ENCODE measurements around the gene SPATA9. TPM values are rescaled to one million over a fixed set of nuclear protein-coding genes. Genes with fewer than 3 reads are reported as not detected.

Gene SPATA9
- total and polyA plus RNA-seq, 9 of the 15 experiments (the other 6 are each of a cell fraction or from before 2014, with no cell fraction given), result 0.16 to 5.5 (median 0.39) TPM; not detected in 3

DNA sequence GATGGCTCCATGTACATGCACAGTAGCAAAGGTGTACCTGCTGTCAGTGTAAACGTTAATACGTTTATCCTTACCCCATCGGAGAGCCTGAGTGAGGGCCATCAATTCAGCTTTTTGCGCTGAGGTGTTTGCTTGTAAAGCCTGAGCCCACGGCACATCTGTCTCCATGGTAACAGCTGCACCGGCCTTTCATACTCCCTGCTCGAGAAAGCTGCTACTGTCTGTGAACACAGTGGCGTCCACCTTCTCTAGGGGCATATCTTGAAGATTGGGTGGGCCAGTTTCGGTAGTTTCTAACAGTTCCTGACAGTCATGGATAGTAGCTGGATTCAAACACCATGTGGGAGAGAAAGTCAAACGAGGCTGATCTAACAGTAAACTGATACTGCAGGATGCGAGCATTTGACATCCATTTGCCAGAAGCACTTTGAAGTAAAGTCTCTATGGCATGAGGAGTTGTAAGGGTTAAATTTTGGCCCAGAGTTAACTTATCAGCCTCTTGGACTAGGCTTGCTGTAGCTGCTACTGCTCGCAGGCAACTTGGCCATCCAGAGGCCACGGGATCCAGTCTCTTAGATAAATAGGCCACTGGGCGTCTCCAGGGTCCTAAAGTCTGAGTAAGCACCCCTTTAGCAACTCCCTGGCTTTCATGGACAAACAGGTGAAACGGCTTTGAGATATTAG lies 27.3 kb upstream of the SPATA9 start (continued):
- TF ChIP-seq YY1 (IDR thresholded peaks at IDR 0.05; ENCODE audit: borderline replicate concordance in 1 of 3, control insufficient read depth in 1 of 3, extremely low read depth in 1 of 3, insufficient read depth in 3 of 3, insufficient read length in 1 of 3, insufficient replicate concordance in 2 of 3, low read depth in 1 of 3, low read length in 2 of 3) (peak in 1 of 3 experiments; percentile 21), DMBX1 (CRISPR knock-in tag; IDR thresholded peaks at IDR 0.05; ENCODE audit: borderline replicate concordance) (peak; percentile 52; the same call in 1 of the 2 replicates), NCOA2 (IDR thresholded peaks at IDR 0.05; ENCODE audit: partially characterized antibody in 2 of 2) (no peak), XRCC5 (IDR thresholded peaks at IDR 0.05; ENCODE audit: low read depth, low read length) (peak; percentile 37; the same call in 1 of the 2 replicates), MTA2 (IDR thresholded peaks at IDR 0.05; ENCODE audit: low read depth) (peak; percentile 17; the same call in 1 of the 2 replicates), MYNN (IDR thresholded peaks at IDR 0.05) (peak; percentile 83), MYNN (CRISPR knock-in tag; IDR thresholded peaks at IDR 0.05) (no peak), ESRRB (CRISPR knock-in tag; IDR thresholded peaks at IDR 0.05; ENCODE audit: borderline replicate concordance) (no peak), NFE2 (IDR thresholded peaks at IDR 0.05; ENCODE audit: low read depth) (peak; percentile 61), ZNF197 (CRISPR knock-in tag; IDR thresholded peaks at IDR 0.05; ENCODE audit: low read depth) (no peak), ZBTB7A (IDR thresholded peaks at IDR 0.05; ENCODE audit: borderline replicate concordance, control insufficient read depth, low read depth, low read length) (no peak; the same call in 1 of the 2 replicates), EHMT2 (IDR thresholded peaks at IDR 0.05) (peak; percentile 58; the same call in 1 of the 2 replicates), ZNF140 (CRISPR knock-in tag; IDR thresholded peaks at IDR 0.05) (no peak), NELFE (IDR thresholded peaks at IDR 0.05; ENCODE audit: insufficient read depth, insufficient read length) (no peak), PYGO2 (tag; IDR thresholded peaks at IDR 0.05) (no peak), KLF16 (IDR thresholded peaks at IDR 0.05) (0 out of 2 replicates have a peak, but pooled peaks have one; percentile 6), ETV6 (IDR thresholded peaks at IDR 0.05; ENCODE audit: borderline replicate concordance in 1 of 2, low read depth in 2 of 2, low read length in 1 of 2) (no peak), ETV6 (CRISPR knock-in tag; IDR thresholded peaks at IDR 0.05; ENCODE audit: borderline replicate concordance) (no peak)
- TF ChIP-seq, protein P1, sequence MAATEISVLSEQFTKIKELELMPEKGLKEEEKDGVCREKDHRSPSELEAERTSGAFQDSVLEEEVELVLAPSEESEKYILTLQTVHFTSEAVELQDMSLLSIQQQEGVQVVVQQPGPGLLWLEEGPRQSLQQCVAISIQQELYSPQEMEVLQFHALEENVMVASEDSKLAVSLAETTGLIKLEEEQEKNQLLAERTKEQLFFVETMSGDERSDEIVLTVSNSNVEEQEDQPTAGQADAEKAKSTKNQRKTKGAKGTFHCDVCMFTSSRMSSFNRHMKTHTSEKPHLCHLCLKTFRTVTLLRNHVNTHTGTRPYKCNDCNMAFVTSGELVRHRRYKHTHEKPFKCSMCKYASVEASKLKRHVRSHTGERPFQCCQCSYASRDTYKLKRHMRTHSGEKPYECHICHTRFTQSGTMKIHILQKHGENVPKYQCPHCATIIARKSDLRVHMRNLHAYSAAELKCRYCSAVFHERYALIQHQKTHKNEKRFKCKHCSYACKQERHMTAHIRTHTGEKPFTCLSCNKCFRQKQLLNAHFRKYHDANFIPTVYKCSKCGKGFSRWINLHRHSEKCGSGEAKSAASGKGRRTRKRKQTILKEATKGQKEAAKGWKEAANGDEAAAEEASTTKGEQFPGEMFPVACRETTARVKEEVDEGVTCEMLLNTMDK (IDR thresholded peaks at IDR 0.05; ENCODE audit: borderline replicate concordance, insufficient read depth, low read depth, low read length, poor library complexity, severe bottlenecking), result no peak
- TF ChIP-seq, protein P2, sequence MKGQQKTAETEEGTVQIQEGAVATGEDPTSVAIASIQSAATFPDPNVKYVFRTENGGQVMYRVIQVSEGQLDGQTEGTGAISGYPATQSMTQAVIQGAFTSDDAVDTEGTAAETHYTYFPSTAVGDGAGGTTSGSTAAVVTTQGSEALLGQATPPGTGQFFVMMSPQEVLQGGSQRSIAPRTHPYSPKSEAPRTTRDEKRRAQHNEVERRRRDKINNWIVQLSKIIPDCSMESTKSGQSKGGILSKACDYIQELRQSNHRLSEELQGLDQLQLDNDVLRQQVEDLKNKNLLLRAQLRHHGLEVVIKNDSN (CRISPR knock-in tag; IDR thresholded peaks at IDR 0.05), result peak; percentile 26
- TF ChIP-seq, protein P3, sequence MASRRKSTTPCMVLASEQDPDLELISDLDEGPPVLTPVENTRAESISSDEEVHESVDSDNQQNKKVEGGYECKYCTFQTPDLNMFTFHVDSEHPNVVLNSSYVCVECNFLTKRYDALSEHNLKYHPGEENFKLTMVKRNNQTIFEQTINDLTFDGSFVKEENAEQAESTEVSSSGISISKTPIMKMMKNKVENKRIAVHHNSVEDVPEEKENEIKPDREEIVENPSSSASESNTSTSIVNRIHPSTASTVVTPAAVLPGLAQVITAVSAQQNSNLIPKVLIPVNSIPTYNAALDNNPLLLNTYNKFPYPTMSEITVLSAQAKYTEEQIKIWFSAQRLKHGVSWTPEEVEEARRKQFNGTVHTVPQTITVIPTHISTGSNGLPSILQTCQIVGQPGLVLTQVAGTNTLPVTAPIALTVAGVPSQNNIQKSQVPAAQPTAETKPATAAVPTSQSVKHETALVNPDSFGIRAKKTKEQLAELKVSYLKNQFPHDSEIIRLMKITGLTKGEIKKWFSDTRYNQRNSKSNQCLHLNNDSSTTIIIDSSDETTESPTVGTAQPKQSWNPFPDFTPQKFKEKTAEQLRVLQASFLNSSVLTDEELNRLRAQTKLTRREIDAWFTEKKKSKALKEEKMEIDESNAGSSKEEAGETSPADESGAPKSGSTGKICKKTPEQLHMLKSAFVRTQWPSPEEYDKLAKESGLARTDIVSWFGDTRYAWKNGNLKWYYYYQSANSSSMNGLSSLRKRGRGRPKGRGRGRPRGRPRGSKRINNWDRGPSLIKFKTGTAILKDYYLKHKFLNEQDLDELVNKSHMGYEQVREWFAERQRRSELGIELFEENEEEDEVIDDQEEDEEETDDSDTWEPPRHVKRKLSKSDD (conservative IDR thresholded peaks at IDR 0.05; ENCODE audit: low read length), result no peak
